Stimulated activated CD8-positive, alpha-beta memory T cell treated with anti-CD3 and anti-CD28 coated beads, Interleukin-2, amount 100 ng/mL, for 48 hours (primary cell): Measurements from ENCODE around the gene SYK.
A peak's percentile ranks its signal among the peaks of the same experiment; 100 is the strongest.
"Not testable (repeated sequence)": the region's sequence is repeated elsewhere in the genome, so short reads cannot be mapped to it uniquely, and the experiment has no call there.

Source experiments
- DNase-seq, 2 donors: peaks; one replicate each; pipeline ENCODE4 v3.0.0-alpha.2; 2020; ENCODE audit warnings: low read depth in 2 of 2

The SYK gene

DNA sequence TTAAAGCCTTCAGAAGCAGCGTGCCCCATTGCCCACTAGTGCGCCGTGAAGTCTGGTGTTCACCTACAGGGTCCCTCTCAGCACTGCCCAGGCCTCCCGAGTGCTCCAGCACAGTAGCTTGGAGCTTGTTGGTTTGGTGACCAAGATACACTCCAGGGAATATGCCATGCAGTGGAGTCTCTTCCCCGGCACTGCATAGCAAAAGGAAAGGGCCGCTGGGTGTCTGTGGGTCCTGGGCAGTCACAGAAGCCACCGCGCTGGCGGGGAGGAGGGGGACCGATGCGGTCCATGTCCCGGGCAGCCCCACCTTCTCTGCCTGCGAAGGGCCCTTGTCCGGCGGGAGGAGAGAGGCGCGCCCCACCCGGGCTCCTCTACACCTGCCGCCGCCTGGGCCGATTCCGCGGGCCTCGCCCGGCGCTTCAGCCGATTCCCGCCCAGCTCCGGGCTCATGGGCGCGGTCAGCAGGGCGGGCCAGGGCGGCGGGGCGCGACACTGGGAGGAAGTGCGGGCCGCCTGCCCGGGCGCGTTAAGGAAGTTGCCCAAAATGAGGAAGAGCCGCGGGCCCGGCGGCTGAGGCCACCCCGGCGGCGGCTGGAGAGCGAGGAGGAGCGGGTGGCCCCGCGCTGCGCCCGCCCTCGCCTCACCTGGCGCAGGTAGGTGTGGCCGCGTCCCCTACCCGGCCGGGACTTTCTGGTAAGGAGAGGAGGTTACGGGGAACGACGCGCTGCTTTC, at the start of gene SYK:
TSS of gene SYK (plus strand) at position 579 of the 732 bp plus-strand sequence. CDS start 42,080 bp downstream, outside the sequence.
- DNase-seq: no peak

DNA sequence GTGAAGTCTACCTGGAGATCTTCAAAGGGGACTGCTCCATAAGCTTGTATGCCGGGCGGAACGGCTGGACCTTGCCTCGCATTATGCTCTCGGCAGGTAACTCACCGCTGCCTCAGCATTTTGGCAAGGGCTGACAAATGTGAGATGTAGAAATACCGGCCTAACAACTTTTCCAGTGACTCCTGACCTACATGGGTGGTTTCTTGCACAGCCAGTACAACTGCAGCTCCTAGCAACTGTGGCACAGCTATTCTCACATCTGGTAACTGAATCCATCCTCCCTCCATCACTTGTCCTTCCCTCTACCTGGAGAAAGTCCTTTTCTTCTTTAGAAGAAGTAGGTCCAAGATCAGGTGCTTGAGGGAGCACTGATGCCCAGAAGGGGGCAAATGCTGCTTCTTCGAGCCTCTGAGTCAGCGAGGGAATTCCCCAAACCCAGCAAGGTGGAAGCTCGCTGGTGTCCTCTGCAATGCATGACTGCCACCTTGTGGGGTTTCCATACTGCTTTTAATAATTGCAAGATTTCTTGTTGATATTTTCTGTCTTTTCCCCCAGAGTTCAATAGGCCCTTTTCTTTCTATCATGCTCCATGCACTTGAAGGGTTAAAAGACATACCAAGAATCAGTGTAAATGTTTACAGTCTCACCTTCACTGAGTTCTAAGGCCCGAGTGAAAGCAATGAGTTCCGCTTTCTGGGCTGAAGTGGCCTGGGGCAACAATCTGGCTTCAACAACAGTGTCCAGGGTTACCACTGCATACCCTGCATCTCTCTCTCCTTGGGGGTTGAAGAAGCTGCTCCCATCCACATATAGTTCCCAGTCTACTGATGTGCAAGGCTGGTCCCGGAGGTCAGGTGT, 45.9 kb upstream of the SYK start:
- peak; percentile 39 to 52 for DNase-seq

DNA sequence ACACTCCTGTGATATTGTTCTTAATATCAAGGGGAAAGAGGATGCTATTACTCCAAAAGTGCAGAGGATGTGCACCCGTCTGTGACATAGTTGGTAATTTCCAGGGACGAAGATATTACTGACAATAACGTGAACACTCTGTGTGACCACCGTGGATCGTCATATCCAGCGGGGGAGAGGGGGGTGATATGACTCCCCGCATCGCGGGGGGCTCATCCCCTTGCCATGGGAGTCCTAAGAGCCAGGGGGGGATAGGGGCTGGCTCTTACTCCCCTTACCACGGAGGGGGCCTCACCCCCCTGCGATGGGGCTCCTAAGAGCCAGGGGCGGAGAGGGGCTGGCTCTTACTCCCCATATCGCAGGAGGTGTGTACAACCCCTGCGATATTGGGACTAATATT, 41.0 kb upstream of the SYK start:
- DNase-seq: not testable (repeated sequence)

DNA sequence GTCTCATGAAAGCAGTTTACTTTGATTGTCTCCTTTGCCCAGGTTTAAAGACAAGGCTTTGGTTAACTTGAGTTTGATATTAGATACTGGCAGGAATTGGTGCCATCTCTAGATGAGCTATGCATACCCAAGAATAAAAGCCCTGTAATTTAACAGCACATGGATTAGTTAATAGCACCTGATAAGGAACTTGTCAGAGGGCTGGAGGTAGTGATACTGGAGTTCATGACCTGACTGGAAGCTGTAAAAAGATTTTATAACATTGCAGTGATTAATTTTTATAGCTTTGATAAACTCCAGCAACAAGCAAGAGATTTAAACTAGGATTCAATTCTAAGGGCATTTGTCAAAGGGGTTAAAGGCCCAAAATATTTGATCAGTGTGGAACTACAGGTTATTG, 34.9 kb upstream of the SYK start:
- no peak for DNase-seq

DNA sequence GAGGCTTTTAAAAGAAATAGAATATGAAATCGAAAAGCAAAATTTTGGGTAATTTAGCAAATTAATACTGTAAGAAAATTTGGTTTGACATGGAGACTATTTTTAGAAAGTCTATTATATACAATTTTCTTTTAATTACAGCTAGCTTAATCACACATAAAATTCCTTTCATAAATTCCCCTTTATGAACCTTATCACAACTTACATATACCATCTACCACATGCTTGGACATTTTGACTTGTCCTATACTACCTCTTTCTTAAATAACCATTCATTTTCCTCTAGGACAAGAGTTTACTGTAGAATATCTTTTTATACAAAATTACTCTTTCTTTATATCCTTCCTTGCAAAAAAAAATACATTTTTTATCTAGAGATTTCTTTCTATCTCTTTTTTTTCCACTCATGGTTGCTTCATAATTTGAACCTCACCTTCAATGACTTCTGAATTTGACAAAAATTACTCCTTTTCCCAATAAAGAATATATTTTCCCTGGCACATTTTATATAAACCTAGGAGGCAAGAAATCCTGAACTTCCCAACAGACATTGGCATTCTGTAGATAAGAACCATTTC, 34.0 kb upstream of the SYK start:
- DNase-seq: no peak

DNA sequence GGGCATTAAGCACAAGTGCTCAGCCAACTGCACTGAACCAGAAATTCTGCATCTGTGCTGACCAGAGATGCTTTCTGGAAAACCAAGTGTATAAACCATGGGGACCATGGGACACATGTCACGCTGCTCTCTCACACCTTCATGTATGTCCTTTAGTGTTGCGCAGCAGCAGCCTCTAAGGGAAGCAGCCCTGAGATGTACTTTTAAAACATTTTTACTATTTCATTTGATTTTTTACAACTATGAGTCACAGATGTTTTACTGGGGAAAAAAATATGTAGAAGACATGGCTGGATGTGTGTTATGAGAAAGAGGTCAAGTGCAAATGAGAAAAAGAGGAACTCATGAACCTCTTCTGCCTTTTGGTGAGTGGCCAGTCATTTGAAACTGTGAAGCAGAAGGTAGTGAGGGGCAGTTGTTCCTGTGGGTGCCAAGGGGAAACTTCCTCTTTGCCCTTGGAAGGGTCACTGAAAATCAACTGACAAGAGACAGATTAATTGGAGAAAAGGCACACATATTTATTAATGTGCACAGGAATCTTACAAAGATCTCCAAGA, 31.4 kb upstream of the SYK start:
- DNase-seq: no peak

DNA sequence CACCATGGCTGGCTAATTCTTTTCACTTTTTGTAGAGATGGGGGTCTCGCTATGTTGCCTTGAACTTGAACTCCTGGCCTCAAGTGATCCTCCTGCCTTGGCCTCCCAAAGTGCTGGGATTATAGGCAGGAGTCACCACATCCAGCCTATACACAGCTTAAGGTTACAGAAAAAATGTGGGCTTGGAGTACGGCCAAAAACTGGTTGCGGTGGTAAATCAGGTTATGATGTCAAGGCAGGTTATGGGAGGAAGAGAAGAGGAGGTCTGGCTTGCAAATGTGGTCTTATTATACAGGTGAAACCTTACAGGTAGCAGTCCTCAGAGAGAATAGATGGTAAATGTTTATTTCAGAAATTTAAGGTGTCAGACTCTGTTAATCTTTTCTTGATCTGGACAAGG, 30.7 kb upstream of the SYK start:
- no peak for DNase-seq

DNA sequence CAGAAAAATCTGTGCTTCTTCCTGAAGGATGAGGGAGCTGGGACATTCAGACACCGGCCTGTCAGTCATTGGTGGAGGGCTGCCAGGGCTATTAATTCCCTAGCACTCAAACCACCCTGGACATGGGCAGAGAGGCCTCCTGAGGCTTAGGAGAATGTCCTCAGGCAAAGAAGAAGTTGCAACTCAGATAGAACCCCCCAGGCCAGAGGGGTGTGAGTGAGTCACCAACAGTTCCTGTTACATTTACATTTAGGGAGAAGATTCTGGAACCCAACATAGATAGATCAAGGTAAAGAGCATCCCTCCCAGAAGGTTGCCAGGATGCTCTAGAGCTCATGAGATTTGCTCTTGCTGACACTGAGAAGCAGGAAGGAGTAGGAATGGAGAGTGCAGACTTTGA, 29.2 kb upstream of the SYK start:
- no peak for DNase-seq

DNA sequence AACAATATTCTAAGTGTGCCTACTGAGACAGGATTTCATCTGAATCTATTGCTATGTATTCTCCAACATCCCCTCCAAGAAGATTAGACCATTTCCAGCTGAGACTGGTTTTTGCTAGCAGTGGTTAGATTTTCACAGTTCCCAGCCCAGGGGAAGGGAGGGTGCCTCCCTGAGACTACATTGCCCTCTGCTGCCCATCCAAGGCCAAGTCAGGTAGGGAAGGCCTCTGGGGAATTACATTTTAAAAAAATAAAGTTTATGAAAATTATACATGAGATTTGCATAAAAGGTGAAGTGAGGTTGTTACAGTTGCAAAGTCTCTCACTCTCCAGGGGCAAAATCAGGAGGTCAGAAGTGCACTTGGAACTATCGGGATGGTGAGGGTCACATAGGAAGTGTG, 28.0 kb upstream of the SYK start:
- DNase-seq: no peak

DNA sequence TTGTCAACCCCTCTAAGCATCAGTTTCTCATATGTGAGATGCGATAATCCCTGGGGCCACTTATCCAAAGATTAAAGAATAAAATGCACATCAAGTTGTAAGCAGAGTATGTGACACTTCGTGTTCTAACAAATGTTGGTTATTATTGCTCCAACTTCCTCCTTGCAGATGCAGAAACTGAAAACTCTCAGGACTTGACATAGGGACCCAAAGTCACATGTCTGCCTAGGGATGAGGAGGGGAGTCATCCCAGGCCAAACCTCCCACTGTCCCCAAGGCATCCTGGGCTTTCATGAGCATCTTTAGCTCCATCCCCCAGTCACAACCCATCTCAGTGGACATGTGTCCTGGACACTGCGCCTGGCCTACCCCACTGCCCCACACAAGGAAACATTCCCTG, 27.5 kb upstream of the SYK start:
- DNase-seq: no peak

DNA sequence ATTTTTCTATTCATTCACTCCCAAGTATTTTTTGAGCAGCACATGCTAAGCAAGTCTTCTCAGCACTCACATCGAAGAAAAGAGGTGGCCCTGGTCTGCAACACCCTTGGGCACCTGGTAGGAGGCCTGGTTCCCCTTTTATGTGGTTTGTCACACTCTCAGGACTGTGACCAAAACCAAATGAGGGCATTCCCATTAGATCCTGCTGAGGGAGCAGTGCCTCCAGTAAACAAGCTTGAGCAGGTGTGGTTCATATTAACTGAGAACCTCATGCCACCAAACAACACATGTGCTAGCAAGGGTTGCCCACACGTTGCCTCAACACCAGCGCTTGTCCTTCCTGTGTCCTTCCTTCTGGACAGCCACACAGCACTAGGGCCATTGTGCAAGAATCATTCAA, 26.9 kb upstream of the SYK start:
- DNase-seq: no peak

DNA sequence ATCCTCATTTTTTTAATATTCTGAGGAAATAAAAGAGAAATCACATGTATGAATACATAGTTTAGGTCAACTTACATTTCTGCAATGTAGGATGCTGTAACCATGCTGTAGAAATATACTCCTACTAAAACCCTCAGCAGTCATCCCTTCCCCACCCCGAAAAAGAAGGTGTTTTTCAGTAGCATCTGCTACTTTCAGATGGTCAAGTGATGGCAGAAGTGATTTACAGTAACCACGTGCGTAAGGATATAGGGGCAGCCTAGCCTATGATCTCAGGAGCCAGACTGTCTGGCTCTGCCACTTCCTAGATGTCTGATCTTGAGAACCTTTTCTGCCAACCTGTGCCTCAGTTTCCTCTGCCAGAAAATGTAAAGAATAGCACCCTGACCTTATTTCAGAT, 26.0 kb upstream of the SYK start:
- DNase-seq: no peak

DNA sequence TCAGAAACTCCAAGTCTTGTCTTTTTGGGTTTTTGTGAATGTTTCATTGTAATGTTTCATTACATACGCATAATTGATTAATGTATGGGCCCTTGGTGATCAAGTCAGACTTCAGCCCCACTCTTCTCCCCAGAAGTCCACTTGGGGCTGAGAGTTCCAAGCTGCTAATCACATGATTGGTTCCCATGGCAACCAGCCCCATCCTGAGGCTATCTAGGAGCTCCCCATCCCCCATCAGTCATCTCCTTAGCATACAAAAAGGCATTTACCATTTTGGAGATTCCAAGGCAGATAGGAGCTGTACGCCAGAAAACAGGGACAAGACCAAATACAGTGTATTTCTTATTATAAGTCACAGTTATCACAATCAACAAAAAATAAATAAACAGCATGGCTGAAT, 22.9 kb upstream of the SYK start:
- no peak for DNase-seq

DNA sequence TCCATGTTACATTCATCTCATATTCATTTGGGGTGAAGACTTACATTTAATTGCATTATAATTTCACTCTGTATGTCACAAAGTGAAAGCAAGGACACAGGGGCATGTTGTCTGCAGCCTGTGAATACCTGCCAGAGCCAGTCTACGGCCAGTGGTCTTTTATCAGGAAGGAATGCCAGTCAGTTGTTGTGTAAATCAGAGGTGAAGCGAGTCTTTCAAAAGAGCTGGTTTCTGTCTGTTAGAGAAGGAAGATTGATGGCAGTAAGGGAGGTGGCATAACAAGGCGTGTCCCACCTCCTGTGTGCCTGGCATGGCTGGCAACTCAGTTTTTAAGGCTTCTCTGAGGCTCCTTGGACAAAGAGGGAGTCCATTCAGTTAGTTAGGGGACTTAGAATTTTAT, 18.1 kb upstream of the SYK start:
- DNase-seq: no peak

DNA sequence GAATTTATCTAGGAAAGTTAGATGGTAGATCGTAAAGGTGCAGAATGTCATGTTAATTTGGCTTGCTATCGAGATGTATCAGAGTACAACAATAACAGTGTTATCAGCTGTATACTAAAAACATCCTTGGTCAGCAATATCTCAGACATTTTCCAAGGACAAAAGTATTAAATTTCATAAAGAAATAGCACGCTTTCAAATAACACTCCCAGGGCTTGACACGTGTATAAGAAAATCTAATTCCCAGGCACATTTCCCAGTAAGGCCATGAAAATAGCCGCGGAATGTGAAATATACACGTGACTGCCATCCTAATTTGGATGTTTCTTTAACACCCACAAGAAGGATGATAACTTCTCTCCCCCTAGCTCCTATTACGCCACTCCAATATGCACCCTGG, 17.7 kb upstream of the SYK start:
- DNase-seq: no peak

DNA sequence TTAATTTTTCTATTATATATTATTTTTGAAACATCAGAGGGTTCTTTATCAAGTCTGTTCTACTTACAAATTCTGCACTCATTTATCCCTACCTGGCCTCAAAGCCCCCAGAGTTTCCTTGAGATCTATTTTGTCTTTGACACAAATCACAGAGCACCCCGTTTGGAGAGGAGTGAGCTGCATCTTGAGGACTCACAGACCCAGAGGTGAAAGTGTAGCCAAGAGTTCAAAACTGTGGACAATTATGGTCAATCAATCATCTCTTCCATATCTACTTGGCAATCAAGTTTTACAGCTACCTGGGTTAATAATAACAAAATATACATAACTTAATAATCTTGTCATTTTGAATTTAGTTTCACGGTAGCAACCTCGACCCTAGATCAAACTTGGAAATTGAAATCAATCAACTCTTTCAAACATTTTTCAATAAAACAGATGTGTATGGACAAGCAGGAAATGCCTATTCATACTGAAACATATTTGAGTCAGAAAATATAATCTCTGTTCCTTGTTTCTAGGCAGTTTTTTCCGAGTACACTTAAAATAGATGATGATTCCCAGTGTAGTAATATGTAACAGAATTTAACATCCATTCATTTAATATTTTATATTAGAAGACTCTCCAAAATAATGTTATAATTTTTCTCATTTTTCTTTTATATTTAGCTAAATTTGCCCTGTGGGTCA, 13.7 kb upstream of the SYK start:
- no peak for DNase-seq

DNA sequence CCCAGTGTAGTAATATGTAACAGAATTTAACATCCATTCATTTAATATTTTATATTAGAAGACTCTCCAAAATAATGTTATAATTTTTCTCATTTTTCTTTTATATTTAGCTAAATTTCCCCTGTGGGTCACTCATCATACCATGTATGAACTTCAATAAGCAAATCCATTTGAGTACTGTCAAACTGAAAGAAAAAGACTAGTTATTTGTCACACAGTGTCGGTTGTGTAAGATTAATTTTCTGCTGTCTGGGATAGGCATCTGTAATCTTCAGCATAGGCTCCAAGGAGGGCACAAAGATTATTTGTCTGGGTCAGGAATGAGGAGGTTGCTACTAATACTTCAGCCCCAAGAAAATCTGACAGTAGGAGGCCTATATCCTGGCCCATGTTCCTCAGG, 13.1 kb upstream of the SYK start:
- DNase-seq: not testable (repeated sequence)

DNA sequence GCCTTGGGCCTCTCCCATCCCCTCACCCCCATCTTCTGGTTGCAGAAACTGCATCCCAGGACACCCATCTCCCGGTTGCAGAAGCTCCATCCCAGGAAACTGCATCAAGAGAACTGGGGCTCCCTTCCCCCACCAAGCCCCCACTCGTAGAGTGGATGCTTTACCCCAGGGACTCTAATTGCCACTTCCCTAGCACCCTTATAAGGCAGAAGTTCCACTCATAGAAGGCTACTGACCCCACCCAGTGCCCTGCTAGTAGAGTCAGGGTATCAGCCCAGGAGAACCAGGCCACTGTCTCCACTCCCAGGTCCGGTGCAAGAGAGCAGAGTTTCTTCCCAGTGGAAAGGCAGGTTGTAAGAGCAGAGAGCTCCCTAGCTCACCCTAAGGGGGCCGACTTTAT, 12.2 kb upstream of the SYK start:
- no peak for DNase-seq

DNA sequence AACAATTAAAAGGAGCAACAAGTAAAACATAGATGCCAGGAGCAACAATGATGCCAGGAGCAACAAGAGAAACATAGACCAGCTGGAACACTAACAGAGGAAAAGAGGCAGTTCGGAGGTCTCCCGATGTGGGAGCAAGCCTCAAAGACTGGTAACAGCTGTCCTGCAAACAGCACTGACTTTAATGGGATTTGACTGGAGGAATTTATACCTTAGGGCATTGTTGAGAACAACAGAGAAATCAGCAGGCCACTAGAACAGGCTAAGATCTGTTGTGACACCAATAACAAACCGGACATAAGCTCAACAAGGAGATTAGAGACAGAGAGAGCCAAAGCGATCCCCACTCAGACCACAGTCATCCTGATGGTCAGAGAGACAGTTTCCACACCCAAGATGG, 11.8 kb upstream of the SYK start:
- DNase-seq: no peak

DNA sequence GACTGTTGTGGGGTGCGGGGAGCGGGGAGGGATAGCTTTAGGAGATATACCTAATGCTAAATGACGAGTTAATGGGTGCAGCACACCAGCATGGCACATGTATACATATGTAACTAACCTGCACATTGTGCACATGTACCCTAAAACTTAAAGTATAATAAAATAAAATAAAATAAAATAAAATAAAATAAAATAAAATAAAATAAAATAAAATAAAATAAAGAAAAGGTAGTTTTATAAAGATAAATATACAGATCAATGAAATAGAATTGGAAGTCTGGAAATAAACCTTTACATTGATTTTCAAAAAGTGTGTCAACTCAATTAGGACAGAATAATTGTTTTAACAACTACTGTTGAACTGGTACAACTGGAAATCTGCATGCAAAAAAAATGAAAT, 8.6 kb upstream of the SYK start:
- DNase-seq: not testable (repeated sequence)

DNA sequence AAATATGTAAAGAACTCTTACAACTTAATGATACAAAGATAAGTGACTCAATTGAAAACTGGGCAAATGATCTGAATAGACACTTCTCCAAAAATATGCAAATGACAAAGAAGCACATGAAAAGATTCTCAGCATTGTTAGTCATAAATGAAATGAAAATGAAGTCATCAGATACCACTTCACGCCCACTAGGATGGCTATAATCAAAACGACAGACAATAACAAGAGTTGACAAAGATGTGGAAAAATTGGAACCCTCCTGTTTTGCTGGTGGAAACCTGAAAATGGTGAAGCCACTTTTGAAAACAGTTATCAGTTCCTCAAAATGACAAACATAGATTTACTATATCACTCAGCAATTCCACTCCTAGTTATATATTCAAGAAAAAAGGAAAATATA, 7.9 kb upstream of the SYK start:
- DNase-seq: no peak

DNA sequence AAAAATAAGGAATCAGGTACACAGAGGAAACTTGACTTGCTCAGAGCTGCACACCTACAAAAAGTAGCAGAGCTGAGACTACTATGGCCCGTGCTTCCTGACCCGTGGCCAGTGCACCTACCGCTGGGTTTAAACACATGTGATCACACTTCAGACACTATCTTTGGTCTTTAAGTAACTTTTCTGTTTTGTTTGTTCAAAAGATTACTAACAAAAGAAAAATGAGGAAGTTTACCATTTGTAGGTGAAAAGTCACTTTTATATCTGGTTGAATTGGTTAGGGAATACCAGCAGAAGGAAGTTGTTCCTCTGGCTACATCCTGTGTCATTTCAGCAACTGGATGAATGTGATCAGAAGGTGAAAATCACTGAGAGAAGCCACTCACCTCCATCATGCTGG, 6.5 kb upstream of the SYK start:
- no peak for DNase-seq
